Activated naive CD8-positive, alpha-beta T cell treated with anti-CD3 and anti-CD28 coated beads, Interleukin-2, amount 50 U/mL, for 24 hours (primary cell): ENCODE data around the gene GSTA5.
"Not testable (repeated sequence)": the region's sequence is repeated elsewhere in the genome, so short reads cannot be mapped to it uniquely, and the experiment has no call there.

ENCODE experiments used
- ATAC-seq: fragments of 150-1000 bp; cut with Tn5 transposase; one replicate; pipeline ENCODE4 v1.10.0; 2021
- DNase-seq: peaks from one replicate; pipeline ENCODE4 v3.0.0; 2021
- H3K27ac Mint-ChIP-seq: one replicate; pipeline ENCODE4 v1.8.0; 2021; ENCODE audit warnings: mild to moderate bottlenecking, mixed read lengths
- H3K27me3 Mint-ChIP-seq: one replicate; pipeline ENCODE4 v1.8.0; 2021; ENCODE audit warnings: mixed read lengths
- H3K36me3 Mint-ChIP-seq: one replicate; pipeline ENCODE4 v1.8.0; 2021; ENCODE audit warnings: low read depth, mixed read lengths
- H3K4me1 Mint-ChIP-seq: one replicate; pipeline ENCODE4 v1.8.0; 2021; ENCODE audit warnings: mixed read lengths
- H3K4me3 Mint-ChIP-seq: one replicate; pipeline ENCODE4 v1.8.0; 2021; ENCODE audit warnings: mild to moderate bottlenecking, moderate library complexity, mixed read lengths
- H3K9me3 Mint-ChIP-seq: one replicate; pipeline ENCODE4 v1.8.0; 2021; ENCODE audit warnings: mixed read lengths

Gene GSTA5

DNA sequence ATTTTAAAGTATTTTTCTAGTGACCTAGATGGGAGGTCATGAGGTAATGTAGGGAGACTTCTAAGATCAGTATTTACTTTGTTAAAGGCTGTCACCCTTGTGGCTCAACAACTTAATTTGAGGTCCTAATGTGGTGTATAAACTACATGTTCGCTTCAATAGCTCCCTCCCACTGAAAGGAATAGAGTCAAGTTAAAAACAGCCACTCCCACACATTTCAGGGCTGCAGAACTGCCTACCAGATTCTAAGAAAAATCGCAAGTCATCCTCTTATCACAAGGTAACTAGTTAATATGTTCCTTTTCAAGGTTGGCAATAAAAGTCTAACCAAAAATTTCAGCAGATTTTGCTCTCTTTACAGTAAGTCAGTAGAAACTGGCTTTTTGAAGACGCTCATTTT, 52.1 kb downstream of the GSTA5 start:
- H3K27me3 Mint-ChIP-seq: peaks cover under 1% of the 10 kb centered on the region
- H3K9me3 Mint-ChIP-seq: peaks cover 6% of the 10 kb centered on the region
- H3K4me1 Mint-ChIP-seq: no peaks in the 10 kb centered on the region
- H3K27ac Mint-ChIP-seq: no peak overlapping the region
- ATAC-seq: no peak
- DNase-seq: no peak
- H3K4me3 Mint-ChIP-seq: no peak overlapping the region
- H3K36me3 Mint-ChIP-seq: no peaks in the 10 kb centered on the region

DNA sequence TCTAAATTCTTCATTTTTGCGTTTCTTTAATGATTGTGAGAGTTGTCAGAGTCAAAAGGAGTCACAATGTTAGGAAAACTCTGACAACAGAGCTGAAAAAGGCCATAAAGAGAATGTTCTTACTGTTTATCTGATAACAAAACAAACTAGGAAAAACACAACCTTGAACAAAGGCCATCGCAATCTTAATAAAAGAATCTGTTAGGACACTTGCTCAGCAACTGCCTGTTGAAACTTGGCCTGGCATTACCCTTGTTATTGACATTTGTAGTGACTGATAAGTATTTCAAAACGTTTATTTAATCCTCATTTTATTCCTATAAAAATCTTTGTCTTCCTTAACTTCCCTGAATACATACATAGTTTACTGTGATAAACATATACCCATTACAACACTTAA, 52.7 kb downstream of the GSTA5 start:
- Mint-ChIP-seq H3K4me3 (no peak overlapping the region), H3K27me3 (peaks cover 2% of the 10 kb centered on the region), H3K27ac (no peak overlapping the region), H3K36me3 (no peaks in the 10 kb centered on the region), H3K9me3 (peaks cover 6% of the 10 kb centered on the region), H3K4me1 (no peaks in the 10 kb centered on the region)
- no peak for DNase-seq
- no peak for ATAC-seq

DNA sequence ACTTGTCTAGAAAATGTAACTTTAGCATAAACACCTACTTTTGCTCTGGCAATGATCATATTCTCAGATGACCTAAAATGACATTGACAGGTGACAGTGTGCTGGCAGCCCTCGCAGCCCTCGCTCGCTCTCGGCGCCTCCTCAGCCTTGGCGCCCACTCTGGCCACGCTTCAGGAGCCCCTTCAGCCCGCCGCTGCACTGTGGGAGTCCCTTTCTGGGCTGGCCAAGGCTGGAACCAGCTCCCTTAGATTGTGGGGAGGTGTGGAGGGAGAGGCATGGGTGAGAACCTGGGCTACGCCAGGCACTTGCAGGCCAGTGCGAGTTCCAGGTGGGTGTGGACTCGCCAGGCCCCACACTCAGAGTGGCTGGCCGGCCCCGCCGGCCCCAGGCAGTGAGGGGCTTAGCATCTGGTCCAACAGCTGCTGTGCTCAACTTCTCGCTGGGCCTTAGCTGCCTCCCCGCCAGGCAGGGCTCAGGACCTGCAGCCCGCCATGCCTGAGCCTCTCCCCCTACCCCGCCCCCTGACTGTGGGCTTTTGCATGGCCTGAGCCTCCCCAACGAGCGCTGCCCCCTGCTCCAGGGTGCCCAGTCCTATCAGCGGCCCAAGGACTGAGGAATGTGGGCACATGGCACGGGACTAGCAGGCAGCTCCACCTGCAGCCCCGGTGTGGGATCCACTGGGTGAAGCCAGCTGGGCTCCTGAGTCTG, 54.2 kb downstream of the GSTA5 start:
- H3K27me3 Mint-ChIP-seq: peaks cover 2% of the 10 kb centered on the region
- ATAC-seq (no peak), DNase-seq (no peak)
- H3K27ac Mint-ChIP-seq: no peak overlapping the region
- no peaks in the 10 kb centered on the region for H3K36me3 Mint-ChIP-seq
- H3K4me3 Mint-ChIP-seq: no peak overlapping the region
- H3K4me1 Mint-ChIP-seq: no peaks in the 10 kb centered on the region
- no peaks in the 10 kb centered on the region for H3K9me3 Mint-ChIP-seq

DNA sequence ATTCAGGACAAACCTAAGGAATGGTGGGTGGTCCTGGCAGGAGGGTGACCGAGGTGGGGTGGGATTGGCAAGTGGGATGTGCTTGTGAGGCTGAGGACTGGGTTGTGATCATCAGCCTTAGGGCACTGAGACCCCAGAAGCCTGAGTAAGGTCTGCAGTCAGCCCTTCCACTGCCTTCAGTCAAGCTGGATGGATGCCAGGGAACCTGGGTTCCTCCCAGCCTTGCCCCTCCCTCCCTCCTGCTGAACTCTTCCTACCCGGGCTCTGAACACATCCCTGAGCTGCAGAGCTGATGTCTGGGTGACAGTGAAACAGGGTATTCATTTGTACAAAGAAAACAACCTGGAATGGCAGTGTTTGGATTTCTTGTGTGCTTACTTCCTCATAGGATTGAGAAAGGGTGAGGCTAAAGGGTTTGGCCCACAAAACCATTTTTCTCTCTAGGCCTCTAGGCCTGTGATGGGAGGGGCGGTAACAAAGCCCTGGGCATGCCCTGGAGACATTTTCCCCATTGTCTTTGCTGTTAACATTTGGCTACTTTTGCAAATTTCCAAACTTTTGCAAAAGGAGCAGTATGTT, 57.8 kb downstream of the GSTA5 start:
- not testable (repeated sequence) for H3K9me3 Mint-ChIP-seq, DNase-seq, ATAC-seq, H3K36me3 Mint-ChIP-seq, H3K4me3 Mint-ChIP-seq, H3K4me1 Mint-ChIP-seq, H3K27ac Mint-ChIP-seq
- H3K27me3 Mint-ChIP-seq: peaks cover 13% of the 10 kb centered on the region

DNA sequence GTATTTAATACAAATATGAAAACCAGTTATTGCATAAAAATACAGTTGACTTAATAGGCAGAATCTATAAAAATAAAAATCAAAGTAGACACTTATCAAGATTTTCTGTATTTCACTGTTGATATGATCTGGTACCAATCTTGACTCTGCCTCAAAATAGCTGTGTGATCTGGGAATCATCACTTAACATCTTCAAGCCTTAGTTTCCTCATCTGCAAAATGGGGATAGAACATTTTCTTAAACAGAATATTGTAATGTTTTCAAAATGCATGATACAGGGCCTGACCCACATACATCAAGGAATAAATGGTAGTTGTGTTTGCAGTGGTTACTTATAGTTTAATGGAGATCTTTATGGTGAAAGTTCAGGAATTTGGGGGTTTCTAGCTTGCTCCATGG, 58.4 kb downstream of the GSTA5 start:
- not testable (repeated sequence) for ATAC-seq, H3K36me3 Mint-ChIP-seq, H3K9me3 Mint-ChIP-seq, H3K27ac Mint-ChIP-seq, H3K4me1 Mint-ChIP-seq, H3K4me3 Mint-ChIP-seq, DNase-seq
- peaks cover 14% of the 10 kb centered on the region for H3K27me3 Mint-ChIP-seq
